Osteocyte (in vitro differentiated cells): ENCODE data around the gene TSC22D2. TPM values are rescaled to one million over a fixed set of nuclear protein-coding genes. Genes with fewer than 3 reads are reported as not detected.

Experiments used
- DNase-seq: peaks from one replicate; pipeline ENCODE4 v3.0.0; 2021; ENCODE audit warnings: mixed read lengths; ENCODE audit not compliant: unreplicated experiment; ENCODE audit errors: extremely low spot score
- H3K27ac Mint-ChIP-seq: one replicate; pipeline ENCODE4 v1.8.0; 2021; ENCODE audit warnings: mild to moderate bottlenecking, mixed read lengths; ENCODE audit not compliant: unreplicated experiment
- H3K27me3 Mint-ChIP-seq: one replicate; pipeline ENCODE4 v1.8.0; 2021; ENCODE audit warnings: mixed read lengths; ENCODE audit not compliant: unreplicated experiment
- H3K36me3 Mint-ChIP-seq: one replicate; pipeline ENCODE4 v1.8.0; 2021; ENCODE audit warnings: mixed read lengths; ENCODE audit not compliant: unreplicated experiment
- H3K4me1 Mint-ChIP-seq: one replicate; pipeline ENCODE4 v1.8.0; 2021; ENCODE audit warnings: mixed read lengths; ENCODE audit not compliant: unreplicated experiment
- H3K4me3 Mint-ChIP-seq: one replicate; pipeline ENCODE4 v1.8.0; 2021; ENCODE audit warnings: mild to moderate bottlenecking, moderate library complexity, mixed read lengths; ENCODE audit not compliant: unreplicated experiment
- H3K9me3 Mint-ChIP-seq: one replicate; pipeline ENCODE4 v1.8.0; 2021; ENCODE audit warnings: mixed read lengths; ENCODE audit not compliant: unreplicated experiment
- total RNA-seq: library from RNA; stranded (reverse); gene quantifications from 2 replicates; pipeline ENCODE4 v1.2.1, GENCODE V29; 2021
- TF ChIP-seq, protein P1 (sequence below): fragments of 200-600 bp; sonication (generic); IDR thresholded peaks from 2 replicates; pipeline ENCODE4 v1.5.0; 2021; ENCODE audit warnings: antibody characterized with exemption, mild to moderate bottlenecking, moderate library complexity

TSC22D2 gene
- total RNA-seq, 1 donor from 2014 or later = 51.3 TPM

DNA sequence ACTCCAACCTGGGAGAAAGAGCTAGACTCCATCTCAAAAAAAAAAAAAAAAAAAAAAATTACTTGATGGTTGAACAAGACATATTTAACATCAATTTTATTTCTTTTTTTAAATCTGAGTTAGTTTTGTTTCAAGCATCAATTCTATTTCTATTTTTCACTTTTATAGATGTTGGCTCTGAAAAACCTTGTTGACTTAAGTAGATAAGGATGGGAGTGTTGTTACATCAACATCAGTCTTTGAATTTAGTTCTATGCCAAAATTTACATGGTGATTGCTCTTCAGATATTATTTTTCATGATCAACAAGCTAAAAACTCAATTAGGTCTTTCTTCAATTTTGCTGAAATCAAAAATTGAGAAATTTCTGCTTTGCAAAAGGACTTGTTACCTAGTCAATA lies 71.3 kb downstream of the TSC22D2 start:
- TF ChIP-seq, protein P1, sequence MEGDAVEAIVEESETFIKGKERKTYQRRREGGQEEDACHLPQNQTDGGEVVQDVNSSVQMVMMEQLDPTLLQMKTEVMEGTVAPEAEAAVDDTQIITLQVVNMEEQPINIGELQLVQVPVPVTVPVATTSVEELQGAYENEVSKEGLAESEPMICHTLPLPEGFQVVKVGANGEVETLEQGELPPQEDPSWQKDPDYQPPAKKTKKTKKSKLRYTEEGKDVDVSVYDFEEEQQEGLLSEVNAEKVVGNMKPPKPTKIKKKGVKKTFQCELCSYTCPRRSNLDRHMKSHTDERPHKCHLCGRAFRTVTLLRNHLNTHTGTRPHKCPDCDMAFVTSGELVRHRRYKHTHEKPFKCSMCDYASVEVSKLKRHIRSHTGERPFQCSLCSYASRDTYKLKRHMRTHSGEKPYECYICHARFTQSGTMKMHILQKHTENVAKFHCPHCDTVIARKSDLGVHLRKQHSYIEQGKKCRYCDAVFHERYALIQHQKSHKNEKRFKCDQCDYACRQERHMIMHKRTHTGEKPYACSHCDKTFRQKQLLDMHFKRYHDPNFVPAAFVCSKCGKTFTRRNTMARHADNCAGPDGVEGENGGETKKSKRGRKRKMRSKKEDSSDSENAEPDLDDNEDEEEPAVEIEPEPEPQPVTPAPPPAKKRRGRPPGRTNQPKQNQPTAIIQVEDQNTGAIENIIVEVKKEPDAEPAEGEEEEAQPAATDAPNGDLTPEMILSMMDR = no peak
- no peak overlapping the region for H3K4me3 Mint-ChIP-seq
- no peaks in the 10 kb centered on the region for H3K4me1 Mint-ChIP-seq
- peaks cover 18% of the 10 kb centered on the region for H3K36me3 Mint-ChIP-seq
- peaks cover 30% of the 10 kb centered on the region for H3K9me3 Mint-ChIP-seq
- H3K27ac Mint-ChIP-seq = no peak overlapping the region
- no peaks in the 10 kb centered on the region for H3K27me3 Mint-ChIP-seq
- DNase-seq = no peak

DNA sequence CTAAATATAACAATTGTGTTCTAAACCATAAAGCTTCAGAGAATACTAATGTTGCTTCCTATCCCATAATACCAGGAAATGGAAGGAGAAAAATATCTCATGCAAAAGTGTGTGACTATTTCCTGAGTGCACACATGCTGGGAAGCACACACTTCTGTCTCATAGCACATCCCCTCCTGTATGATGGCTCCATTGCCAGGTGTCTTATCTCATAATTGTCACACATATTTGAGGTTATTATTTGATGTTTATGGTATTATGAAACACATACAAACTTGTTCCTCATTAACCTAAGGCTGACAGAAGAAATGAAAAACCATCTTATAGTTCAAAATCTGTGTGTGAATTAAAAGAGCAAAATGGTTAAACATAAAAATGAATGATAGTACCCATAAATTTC lies 72.8 kb downstream of the TSC22D2 start:
- Mint-ChIP-seq H3K4me3 (no peak overlapping the region), H3K27me3 (no peaks in the 10 kb centered on the region), H3K36me3 (peaks cover 22% of the 10 kb centered on the region), H3K9me3 (peaks cover 28% of the 10 kb centered on the region), H3K27ac (no peak overlapping the region), H3K4me1 (no peaks in the 10 kb centered on the region)
- DNase-seq = no peak
- TF ChIP-seq, protein P1 = no peak

- Mint-ChIP-seq H3K27me3 (no peaks in the 10 kb centered on the region), H3K27ac (no peak overlapping the region), H3K36me3 (peaks cover 16% of the 10 kb centered on the region), H3K4me1 (no peaks in the 10 kb centered on the region), H3K9me3 (peaks cover 26% of the 10 kb centered on the region), H3K4me3 (no peak overlapping the region)
- TF ChIP-seq, protein P1 = no peak
- no peak for DNase-seq
Measured at GRCh38 chr3:150483226-150483625, 75.1 kb downstream of the TSC22D2 start.

GRCh38 chr3:150484410-150484809 lies 76.3 kb downstream of the TSC22D2 start:
- no peaks in the 10 kb centered on the region for H3K27me3 Mint-ChIP-seq
- H3K4me3 Mint-ChIP-seq = no peak overlapping the region
- H3K4me1 Mint-ChIP-seq = no peaks in the 10 kb centered on the region
- no peak for DNase-seq
- peaks cover 15% of the 10 kb centered on the region for H3K36me3 Mint-ChIP-seq
- H3K27ac Mint-ChIP-seq = no peak overlapping the region
- peaks cover 26% of the 10 kb centered on the region for H3K9me3 Mint-ChIP-seq
- TF ChIP-seq, protein P1 = no peak

DNA sequence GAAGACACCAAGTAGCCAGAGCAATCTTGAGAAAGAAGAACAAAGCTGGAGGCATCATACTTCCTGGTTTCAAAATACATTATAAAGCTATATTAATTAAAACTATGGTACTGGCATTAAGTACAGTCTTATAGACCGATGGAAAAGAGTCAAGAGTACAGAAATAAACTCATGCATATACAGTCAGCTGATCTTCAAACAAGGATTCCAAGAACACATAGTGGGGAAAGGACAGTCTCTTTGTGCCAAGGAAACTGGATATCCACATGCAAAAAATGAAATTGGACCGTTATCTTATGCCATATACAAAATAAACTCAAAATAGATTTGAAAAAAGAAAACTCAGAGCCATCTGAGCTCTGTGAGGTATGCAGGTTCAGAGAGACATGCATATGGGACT lies 80.8 kb downstream of the TSC22D2 start:
- peaks cover 22% of the 10 kb centered on the region for H3K9me3 Mint-ChIP-seq
- no peak overlapping the region for H3K27ac Mint-ChIP-seq
- DNase-seq = no peak
- H3K27me3 Mint-ChIP-seq = no peaks in the 10 kb centered on the region
- no peaks in the 10 kb centered on the region for H3K4me1 Mint-ChIP-seq
- peaks cover 15% of the 10 kb centered on the region for H3K36me3 Mint-ChIP-seq
- H3K4me3 Mint-ChIP-seq = no peak overlapping the region
- TF ChIP-seq, protein P1 = no peak
